Measurements from ENCODE around the gene MATN1. TPM values are rescaled to one million over a fixed set of nuclear protein-coding genes. Genes with fewer than 3 reads are reported as not detected.
A peak's percentile ranks its signal among the peaks of the same experiment; 100 is the strongest.

MATN1 gene
- polyA plus RNA-seq, 2 of the 4 experiments (the other 2 are of a cell fraction): 0.05 to 0.17 TPM

GRCh38 chr1:30720271-30721223 is 2.8 kb downstream of the MATN1 start:
- no peak for ATAC-seq
- no peak for DNase-seq (ENCODE audit: low read depth in 1 of 2, low spot score in 1 of 2)
- H3K27ac ChIP-seq: no peak overlapping the region
- H3K4me3 ChIP-seq: no peak overlapping the region
- no peak for FAIRE-seq
- 86% methylated on average over 10 of the region's 16 CpGs for WGBS (ENCODE audit: missing lambda C conversion rate)
- H3K4me2 ChIP-seq: no peak overlapping the region
- H3K9me3 ChIP-seq: 0 out of 3 replicates have a peak, but pooled peaks cover 2% of the 10 kb centered on the region
- peaks cover 5% of the 10 kb centered on the region; the same call in 2 of the 3 replicates for H3K4me1 ChIP-seq
- CTCF ChIA-PET: interaction anchor here (0.6 to 10.8 kb wide), 17 partner anchors 7 to 341 kb away, joined by 3 to 251 read pairs (median 7); partner anchors contain the start of gene SDC3
- POLR2A ChIA-PET: interaction anchor here (2.8 kb wide), 1 partner anchor 59 kb away, joined by 20 read pairs; no protein-coding TSS in a partner anchor
- no peak for TF ChIP-seq SREBF2 (IDR thresholded peaks at IDR 0.05)
- TF ChIP-seq TFCP2L1 (CRISPR knock-in tag; IDR thresholded peaks at IDR 0.05): no peak
- TF ChIP-seq RNF2 (IDR thresholded peaks at IDR 0.05; ENCODE audit: borderline replicate concordance, low read depth): no peak
- TF ChIP-seq MAZ (IDR thresholded peaks at IDR 0.05; ENCODE audit: borderline replicate concordance, low read depth, low read length): no peak
- no peak for TF ChIP-seq TP53 (CRISPR knock-in tag; IDR thresholded peaks at IDR 0.05)
- no peak for TF ChIP-seq EHF (CRISPR knock-in tag; IDR thresholded peaks at IDR 0.05)
- no peak for TF ChIP-seq MAX (IDR thresholded peaks at IDR 0.05)
- TF ChIP-seq EP300 (IDR thresholded peaks at IDR 0.05): no peak
- no peak for TF ChIP-seq MYC (IDR thresholded peaks at IDR 0.05; ENCODE audit: borderline replicate concordance, low read length)
- TF ChIP-seq HDAC2 (IDR thresholded peaks at IDR 0.05): no peak
- no peak for TF ChIP-seq BCL3 (IDR thresholded peaks at IDR 0.05)
- no peak for TF ChIP-seq PHF8 (IDR thresholded peaks at IDR 0.05; ENCODE audit: borderline replicate concordance, low read depth)
- TF ChIP-seq KDM5A (IDR thresholded peaks at IDR 0.05): no peak
- TF ChIP-seq REST (IDR thresholded peaks at IDR 0.05): no peak

- Histone ChIP-seq H3K4me3 (peak overlapping the region; percentile 62), H3K27ac (peak overlapping the region in 1 of 2 experiments; percentile 97; a peak in 4 of 6 replicates), H3K9me3 (0 out of 3 replicates have a peak, but pooled peaks cover 2% of the 10 kb centered on the region), H3K4me2 (peak overlapping the region; percentile 82), H3K4me1 (peaks cover 5% of the 10 kb centered on the region; the same call in 2 of the 3 replicates)
- no peak for FAIRE-seq
- WGBS (ENCODE audit: missing lambda C conversion rate): 21% methylated on average over 16 of the region's 21 CpGs
- POLR2A ChIA-PET: interaction anchor here (2.8 kb wide), 1 partner anchor 60 kb away, joined by 20 read pairs; no protein-coding TSS in a partner anchor
- CTCF ChIA-PET: interaction anchor here (0.8 to 10.8 kb wide), 35 partner anchors 8 to 830 kb away, joined by 3 to 251 read pairs (median 4); partner anchors contain the start of gene SDC3
- peak; percentile 8 to 40 for ATAC-seq
- peak in 1 of 2 experiments; percentile 69 for DNase-seq (ENCODE audit: low read depth in 1 of 2, low spot score in 1 of 2)
- TF ChIP-seq GATA3 (IDR thresholded peaks at IDR 0.05; ENCODE audit: borderline replicate concordance): no peak
- peak; percentile 1; the same call in 2 of the 3 replicates for TF ChIP-seq CTCF (IDR thresholded peaks at IDR 0.05)
- TF ChIP-seq HOXB13 (CRISPR knock-in tag; IDR thresholded peaks at IDR 0.05; ENCODE audit: low read depth): no peak
- no peak for TF ChIP-seq JUN (IDR thresholded peaks at IDR 0.05)
- peak; percentile 77; the same call in 1 of the 3 replicates for TF ChIP-seq SMC3 (IDR thresholded peaks at IDR 0.05)
- no peak for TF ChIP-seq ZSCAN20 (CRISPR knock-in tag; IDR thresholded peaks at IDR 0.05)
- TF ChIP-seq ESRRA (IDR thresholded peaks at IDR 0.05; ENCODE audit: borderline replicate concordance, low read length): no peak
- TF ChIP-seq BHLHE40 (IDR thresholded peaks at IDR 0.05; ENCODE audit: low read depth, low read length): no peak
- no peak for TF ChIP-seq NPAS2 (CRISPR knock-in tag; IDR thresholded peaks at IDR 0.05; ENCODE audit: borderline replicate concordance)
- no peak for TF ChIP-seq CBX8 (IDR thresholded peaks at IDR 0.05)
- no peak for TF ChIP-seq HDAC2 (IDR thresholded peaks at IDR 0.05)
- TF ChIP-seq RAD21 (conservative IDR thresholded peaks at IDR 0.05 in 1 of 2, IDR thresholded peaks at IDR 0.05 in 1 of 2): peak; percentile 3 to 87; a peak in 2 of 5 replicates
These were observed 3.7 kb downstream of the MATN1 start for GRCh38 chr1:30719406-30720270.
